ENCODE measurements around the gene WTAP.
"Not testable (repeated sequence)": the region's sequence is repeated elsewhere in the genome, so short reads cannot be mapped to it uniquely, and the experiment has no call there.

Gene WTAP

GRCh38 chr6:159729598-159730331 lies 2.5 kb downstream of the WTAP start:
- DNase-seq (ENCODE audit: low read depth): no peak

GRCh38 chr6:159730332-159730676 lies 3.0 kb downstream of the WTAP start:
- DNase-seq (ENCODE audit: low read depth): no peak

GRCh38 chr6:159732550-159732949 lies 5.2 kb downstream of the WTAP start:
- DNase-seq (ENCODE audit: low read depth): not testable (repeated sequence)

GRCh38 chr6:159733395-159733794 lies 6.1 kb downstream of the WTAP start:
- DNase-seq (ENCODE audit: low read depth): not testable (repeated sequence)

GRCh38 chr6:159736908-159737307 lies 9.6 kb downstream of the WTAP start:
- no peak for DNase-seq (ENCODE audit: low read depth)

- no peak for DNase-seq (ENCODE audit: low read depth)
Observed at GRCh38 chr6:159739341-159739740, 12.0 kb downstream of the WTAP start.

GRCh38 chr6:159742165-159742564 lies 14.9 kb downstream of the WTAP start:
- DNase-seq (ENCODE audit: low read depth): no peak

- DNase-seq (ENCODE audit: low read depth): no peak
Observed at GRCh38 chr6:159745081-159745480, 17.8 kb downstream of the WTAP start.

GRCh38 chr6:159746759-159747158 lies 19.5 kb downstream of the WTAP start:
- no peak for DNase-seq (ENCODE audit: low read depth)

- DNase-seq (ENCODE audit: low read depth): not testable (repeated sequence)
Observed at GRCh38 chr6:159748127-159748526, 20.8 kb downstream of the WTAP start.

GRCh38 chr6:159751448-159751847 lies 24.1 kb downstream of the WTAP start:
- no peak for DNase-seq (ENCODE audit: low read depth)

- DNase-seq (ENCODE audit: low read depth): no peak
Observed at GRCh38 chr6:159753081-159753872, 26.0 kb downstream of the WTAP start.

- no peak for DNase-seq (ENCODE audit: low read depth)
Observed at GRCh38 chr6:159754401-159754800, 27.1 kb downstream of the WTAP start.

GRCh38 chr6:159754959-159755914 lies 27.9 kb downstream of the WTAP start:
- DNase-seq (ENCODE audit: low read depth): no peak

GRCh38 chr6:159756508-159756907 lies 29.2 kb downstream of the WTAP start:
- DNase-seq (ENCODE audit: low read depth): no peak

GRCh38 chr6:159758031-159759001 lies 31.0 kb downstream of the WTAP start:
- DNase-seq (ENCODE audit: low read depth): no peak

GRCh38 chr6:159759645-159760044 lies 32.3 kb downstream of the WTAP start:
- no peak for DNase-seq (ENCODE audit: low read depth)

GRCh38 chr6:159760602-159761057 lies 33.3 kb downstream of the WTAP start:
- no peak for DNase-seq (ENCODE audit: low read depth)

- DNase-seq (ENCODE audit: low read depth): no peak
Observed at GRCh38 chr6:159761129-159761872, 34.0 kb downstream of the WTAP start.
